GM21367 (cell line): Measurements from ENCODE around the gene GABARAP.

Source experiments
- ATAC-seq: cut with Tn5 transposase; IDR thresholded peaks from one replicate; pipeline ENCODE4 v1.9.1; 2021; ENCODE audit not compliant: unreplicated experiment

The GABARAP gene

GRCh38 chr17:7223375-7223774, 18.9 kb downstream of the GABARAP start:
- ATAC-seq = no peak

GRCh38 chr17:7222972-7223292, 19.3 kb downstream of the GABARAP start:
- ATAC-seq = no peak

GRCh38 chr17:7222093-7222971, 19.9 kb downstream of the GABARAP start:
- no peak for ATAC-seq

GRCh38 chr17:7221278-7222092, 20.8 kb downstream of the GABARAP start:
- ATAC-seq = no peak

- no peak for ATAC-seq
Observed at GRCh38 chr17:7220593-7221277, 21.5 kb downstream of the GABARAP start.

- ATAC-seq = no peak
Observed at GRCh38 chr17:7219812-7220592, 22.2 kb downstream of the GABARAP start, which contains the start of the genes ACADVL and DLG4. TSS of gene ACADVL (plus strand) at chr17:7219938. CDS start at chr17:7219985, 47 bp downstream. TSS of gene DLG4 (minus strand) at chr17:7219836.

- no peak for ATAC-seq
Observed at GRCh38 chr17:7219229-7219811, 22.9 kb downstream of the GABARAP start.

- ATAC-seq = no peak
Observed at GRCh38 chr17:7218758-7219157, 23.5 kb downstream of the GABARAP start.

- no peak for ATAC-seq
Observed at GRCh38 chr17:7218166-7218565, 24.1 kb downstream of the GABARAP start.

GRCh38 chr17:7217113-7217987, 24.9 kb downstream of the GABARAP start:
- ATAC-seq = no peak

- no peak for ATAC-seq
Observed at GRCh38 chr17:7216242-7217112, 25.8 kb downstream of the GABARAP start.

GRCh38 chr17:7215652-7216180, 26.5 kb downstream of the GABARAP start:
- ATAC-seq = no peak

- no peak for ATAC-seq
Observed at GRCh38 chr17:7215136-7215638, 27.1 kb downstream of the GABARAP start.

- peak; percentile 69 for ATAC-seq
Observed at GRCh38 chr17:7214300-7215135, 27.7 kb downstream of the GABARAP start.

GRCh38 chr17:7213895-7214299, 28.4 kb downstream of the GABARAP start:
- ATAC-seq = no peak

- ATAC-seq = no peak
Observed at GRCh38 chr17:7211491-7212273, 30.6 kb downstream of the GABARAP start.
